ENCODE data around the gene EXOC3L4. TPM values are rescaled to one million over a fixed set of nuclear protein-coding genes. Genes with fewer than 3 reads are reported as not detected.

Gene EXOC3L4
- total RNA-seq, 1 donor from 2014 or later = 81.5 TPM

DNA sequence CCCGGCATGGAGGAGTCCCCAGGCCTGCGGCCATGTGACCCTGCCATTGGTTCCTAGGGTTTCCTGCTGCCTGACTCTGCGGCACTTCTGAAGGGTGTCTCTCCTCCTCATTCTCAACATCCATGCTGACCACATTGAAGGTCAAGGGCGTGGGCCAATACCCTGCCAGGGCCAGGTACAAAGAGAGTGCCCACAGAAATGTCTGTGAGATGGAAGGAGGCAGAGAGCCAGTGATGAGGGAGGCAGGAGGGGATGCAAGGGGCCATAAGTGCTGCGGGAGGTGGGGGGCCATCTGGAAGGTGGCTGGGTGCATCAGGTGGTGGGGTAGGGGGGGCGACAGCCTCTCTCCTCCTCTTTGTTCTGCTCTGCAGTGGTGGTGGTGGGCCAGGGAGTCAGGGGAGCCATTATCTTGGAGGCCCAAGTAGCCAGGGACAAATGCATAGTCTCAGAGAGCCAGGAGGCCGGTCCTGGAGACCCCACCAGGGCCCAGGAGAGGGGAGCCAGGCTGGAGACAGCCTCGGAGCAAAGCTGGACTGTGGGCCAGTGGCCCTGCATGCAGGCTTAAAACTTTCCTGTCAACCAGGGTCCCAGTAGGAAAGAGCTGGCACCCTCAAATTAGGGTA, 24.2 kb upstream of the EXOC3L4 start:
- DNase-seq (ENCODE audit: low spot score) (no peak), ATAC-seq (no peak)

DNA sequence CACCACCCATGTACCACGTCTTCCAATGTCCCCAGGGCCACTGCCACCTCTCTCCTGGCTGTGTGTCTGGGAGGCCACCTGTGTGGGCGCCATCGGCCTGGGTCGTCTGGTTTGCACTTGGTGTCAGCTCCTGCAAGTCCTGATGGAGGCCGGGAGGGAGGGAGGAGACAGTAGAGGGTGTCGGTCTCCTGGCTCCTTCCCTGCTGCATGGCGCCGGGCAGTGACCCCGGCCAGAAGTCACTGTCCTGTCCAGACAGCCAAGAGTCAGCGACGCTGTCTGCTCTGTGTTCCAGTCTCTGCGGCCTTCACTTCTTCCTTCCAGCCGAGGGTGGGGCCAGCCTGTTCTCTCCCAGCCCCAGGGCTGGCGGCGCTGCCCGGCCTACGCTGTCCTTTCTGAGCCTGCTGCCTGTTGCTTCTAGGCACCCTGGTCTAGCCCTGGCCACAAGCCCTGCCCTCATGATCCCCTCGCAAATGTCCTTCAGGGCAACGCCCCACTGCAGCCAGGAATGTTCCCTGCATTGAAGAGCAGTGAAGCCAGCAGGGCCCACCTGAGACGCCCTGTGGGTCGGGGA, 23.5 kb upstream of the EXOC3L4 start:
- ATAC-seq = peak; percentile 5
- DNase-seq (ENCODE audit: low spot score) = no peak

DNA sequence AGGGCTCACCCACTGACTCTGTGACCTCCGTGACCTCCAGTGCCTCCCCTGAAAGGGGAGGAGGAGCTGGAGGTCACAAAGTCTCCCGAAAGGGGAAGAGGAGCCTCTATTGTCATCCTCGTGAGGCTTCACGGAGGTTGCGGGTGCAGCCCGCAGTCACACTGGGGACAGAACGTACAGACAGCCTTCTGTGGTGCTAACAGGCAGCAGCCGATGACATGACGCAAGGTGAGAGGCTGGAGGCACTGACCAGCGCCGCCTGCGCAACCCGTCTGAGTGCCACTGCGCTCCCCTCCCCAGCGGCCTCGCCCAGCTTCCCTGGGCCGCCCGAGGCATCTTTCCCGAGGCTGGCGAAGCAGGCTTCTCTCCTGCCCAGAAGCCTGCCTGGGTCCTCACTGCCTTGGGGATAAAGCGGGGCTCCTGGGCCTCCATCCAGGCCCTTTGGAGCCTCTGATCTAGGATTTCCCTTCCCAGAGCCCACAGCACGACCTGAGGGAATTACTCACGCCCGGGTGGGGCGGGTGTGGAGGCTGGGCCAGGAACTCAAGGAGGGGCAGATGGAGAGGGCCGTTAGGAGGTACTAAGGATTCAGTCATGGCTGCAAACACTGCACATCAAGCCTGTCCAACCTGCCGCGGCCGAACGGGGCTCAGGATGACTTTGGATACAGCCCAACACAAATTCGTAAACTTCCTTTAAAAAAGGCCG, 22.8 kb upstream of the EXOC3L4 start:
- ATAC-seq = no peak
- no peak for DNase-seq (ENCODE audit: low spot score)

DNA sequence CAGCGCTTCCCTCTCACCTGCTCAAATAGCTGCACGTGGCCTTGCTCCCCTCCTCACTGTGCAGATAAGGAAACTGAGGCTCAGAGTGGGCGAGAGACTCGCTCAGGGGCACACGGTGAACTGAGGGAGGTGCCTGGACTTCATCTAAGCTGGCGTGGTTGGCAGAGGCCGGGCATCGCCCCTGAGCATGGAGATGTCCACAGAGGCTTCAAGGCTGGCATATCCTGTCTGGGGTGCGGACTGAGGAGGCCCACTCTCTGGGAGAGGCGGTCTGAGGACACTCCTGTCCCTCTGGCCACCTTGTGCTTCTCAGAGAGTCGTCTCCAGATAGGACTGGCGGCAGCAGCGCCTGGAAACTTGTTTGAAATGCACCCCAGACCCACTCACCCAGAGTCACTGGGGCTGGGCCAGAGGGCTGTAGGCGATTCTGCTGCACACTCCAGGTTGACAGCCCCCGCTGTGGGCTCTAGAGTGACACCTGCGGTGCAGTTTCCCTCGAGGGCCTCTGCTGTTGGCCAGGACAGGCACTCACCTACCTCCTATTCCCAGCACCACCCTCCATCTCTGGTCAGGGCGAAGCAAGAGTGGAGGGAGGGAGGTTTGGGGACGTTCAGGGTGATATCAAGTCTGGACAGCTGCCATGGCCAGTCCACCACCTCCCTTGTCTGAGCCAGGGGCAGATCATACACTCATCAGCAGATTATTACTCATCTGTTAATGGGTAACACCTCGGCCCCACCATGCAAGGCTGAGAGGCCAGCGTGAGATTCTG, 21.7 kb upstream of the EXOC3L4 start:
- no peak for DNase-seq (ENCODE audit: low spot score)
- ATAC-seq = no peak

DNA sequence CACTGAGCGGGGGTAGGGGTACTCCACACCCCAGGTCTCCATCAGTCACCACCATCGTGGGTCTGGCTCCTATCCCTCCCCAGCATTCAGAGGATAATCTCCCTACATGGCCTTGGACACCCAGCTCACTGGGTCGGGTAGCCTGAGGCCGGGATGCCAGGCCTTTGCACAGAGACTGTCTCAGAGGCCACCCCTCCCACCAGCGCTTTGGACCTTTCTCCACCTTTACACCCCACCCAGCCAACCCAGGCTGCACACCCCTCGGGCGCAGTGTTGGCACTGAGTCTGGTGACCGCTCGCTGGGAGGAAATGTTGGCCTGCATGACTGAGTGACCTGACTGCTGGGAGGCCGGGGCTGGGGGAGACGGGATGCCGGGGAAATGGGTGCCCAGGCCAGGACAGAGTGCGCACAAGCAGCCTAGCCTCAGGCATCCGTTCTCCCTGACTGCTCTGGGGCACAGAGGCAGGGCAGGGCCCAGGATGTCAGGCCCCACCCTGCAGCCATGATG, 21.1 kb upstream of the EXOC3L4 start:
- DNase-seq (ENCODE audit: low spot score) (peak; percentile 46), ATAC-seq (no peak)

DNA sequence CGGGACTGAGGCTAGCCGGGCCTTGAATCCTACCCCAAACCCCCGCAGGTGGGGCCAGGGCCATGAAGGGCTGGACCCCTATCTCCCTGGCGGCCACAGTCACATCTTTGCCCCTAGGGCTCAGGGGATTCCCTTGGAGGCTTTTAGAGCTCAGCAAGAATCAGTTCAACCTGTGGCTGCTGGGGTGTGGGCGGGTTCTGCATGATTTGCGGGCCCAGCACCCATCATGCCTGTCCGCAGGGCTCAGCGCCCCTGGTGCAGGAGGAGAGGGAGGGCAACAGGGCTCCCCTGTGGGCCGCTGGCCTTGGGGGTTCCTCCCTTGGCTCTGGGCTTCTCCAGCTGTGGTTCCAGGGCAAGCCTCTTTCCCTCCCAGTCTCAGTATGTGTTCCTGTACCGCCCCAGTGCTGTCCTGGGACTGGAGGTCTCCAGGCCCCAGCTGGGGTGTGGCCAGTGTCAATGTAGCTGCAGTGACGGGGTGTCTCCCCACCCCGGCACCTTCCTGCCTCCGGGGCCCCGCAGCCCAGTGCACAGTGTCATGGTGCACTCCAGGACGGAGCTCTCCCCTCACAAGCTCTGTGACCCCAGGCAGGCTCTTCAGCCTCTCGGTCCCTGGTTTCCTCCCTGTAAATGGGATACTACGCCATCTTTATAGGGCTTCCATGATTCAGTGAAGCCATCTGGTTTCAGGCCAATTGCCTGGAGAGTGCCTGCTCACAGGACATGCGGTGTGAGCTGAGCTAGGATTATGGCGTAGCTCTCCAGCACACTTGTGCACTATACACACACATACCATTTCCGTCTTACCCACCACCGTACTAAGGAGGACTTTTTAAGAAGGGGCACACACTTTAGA, 20.4 kb upstream of the EXOC3L4 start:
- ATAC-seq = no peak
- peak; percentile 43 for DNase-seq (ENCODE audit: low spot score)

DNA sequence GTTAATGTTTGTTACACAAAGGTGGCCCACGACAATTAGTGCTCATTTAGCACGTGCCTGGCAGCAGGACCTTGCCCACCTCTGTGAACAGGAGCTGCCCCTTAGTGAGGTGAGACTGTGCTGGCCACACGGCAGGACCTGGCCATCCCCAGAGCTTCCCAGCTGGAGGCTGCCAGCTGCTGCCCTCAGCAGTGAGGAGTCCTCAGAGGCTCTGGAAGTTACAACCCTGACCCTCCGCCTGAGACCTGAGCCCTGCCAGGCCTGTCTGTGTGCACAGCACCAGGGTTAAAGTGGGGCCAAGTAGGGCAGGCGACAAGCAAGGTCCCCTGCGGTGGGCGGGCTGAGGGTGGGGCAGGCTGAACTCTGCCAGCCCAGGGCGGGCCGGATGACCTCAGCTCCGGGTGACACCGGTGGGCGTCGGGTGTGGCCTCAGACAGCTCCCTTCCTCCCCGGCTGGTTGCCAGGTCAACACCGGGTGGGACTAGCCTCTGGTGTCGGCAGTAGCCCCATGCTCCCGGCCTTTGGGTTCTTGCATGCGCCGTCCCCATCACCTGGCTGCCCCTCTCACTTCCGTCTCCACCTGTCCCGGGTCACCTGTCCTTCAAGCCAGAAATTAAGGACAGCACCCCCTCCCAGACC, 19.7 kb upstream of the EXOC3L4 start:
- DNase-seq (ENCODE audit: low spot score) (peak; percentile 69), ATAC-seq (peak; percentile 29)

DNA sequence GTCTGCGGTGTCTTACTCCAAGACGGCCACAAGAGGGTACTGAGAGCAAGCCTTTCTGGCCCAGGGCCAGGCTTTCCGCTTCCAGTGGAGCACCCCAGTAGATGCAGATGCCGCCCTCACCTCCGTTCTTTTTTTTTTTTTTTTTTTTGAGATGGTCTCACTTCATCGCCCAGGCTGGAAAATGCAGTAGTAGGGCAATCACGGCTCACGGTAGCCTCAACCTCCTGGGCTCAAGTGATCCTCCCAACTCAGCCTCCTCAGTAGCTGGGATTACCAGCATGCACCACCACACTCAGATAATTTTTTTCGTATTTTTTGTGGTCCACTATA, 16.1 kb upstream of the EXOC3L4 start:
- peak; percentile 63 for ATAC-seq

DNA sequence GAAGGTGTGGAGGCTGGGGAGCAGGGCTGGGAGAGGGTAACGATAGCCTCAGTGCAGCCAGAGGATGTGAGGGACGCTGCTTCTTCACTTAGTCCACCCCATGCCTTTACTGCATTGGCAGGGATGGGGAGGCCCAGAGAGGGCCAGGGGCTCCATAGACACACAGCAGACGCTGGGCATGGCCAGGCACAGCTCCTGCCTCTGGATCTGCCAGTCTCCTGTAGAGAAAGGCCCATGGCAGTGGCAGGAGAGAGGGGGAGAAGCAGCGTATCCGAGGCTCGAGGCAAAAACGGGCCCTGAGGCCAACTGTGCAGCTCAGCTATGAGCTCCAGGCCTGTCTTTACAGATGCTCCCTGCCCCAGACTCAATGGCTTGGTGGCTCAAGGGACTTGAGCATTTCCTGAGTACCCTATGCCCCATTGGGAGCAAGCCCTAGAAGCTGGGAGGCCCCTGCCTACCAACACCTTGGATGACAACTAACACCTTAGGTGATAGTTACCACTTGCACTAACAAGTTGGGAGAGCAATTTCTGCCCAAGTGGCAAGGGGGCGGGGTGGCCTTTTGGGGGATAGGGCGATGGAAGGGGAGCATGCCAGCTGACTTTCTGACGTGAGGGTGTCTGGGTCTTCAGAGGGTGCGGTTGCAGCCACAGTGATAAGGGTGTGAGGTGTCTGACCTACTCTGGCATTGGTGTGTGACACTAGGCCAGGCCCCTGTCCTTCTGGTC, 15.5 kb upstream of the EXOC3L4 start:
- DNase-seq (ENCODE audit: low spot score) = no peak
- ATAC-seq = no peak

More for the DNA sequence above, 16.1 kb upstream of the EXOC3L4 start:
- peak; percentile 80 for DNase-seq (ENCODE audit: low spot score)

DNA sequence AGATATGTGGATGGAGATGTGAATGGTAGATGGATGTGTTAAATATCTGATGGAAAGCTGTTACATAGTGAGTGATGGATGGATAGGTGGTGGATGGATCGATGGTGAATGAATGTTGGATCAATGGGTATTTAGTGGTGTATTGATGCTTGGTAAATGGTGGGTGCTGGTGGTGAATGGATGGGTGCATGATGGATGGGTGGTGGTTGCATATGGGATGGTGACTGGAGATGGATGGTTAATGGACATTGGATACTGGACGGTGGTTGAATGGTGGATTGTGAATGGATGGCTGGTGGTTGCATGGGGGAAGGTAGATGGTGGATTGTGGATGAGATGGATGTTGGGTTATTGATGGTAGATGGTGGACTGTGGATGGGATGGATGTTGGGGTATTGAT, 12.6 kb upstream of the EXOC3L4 start:
- DNase-seq (ENCODE audit: low spot score) (no peak), ATAC-seq (no peak)

DNA sequence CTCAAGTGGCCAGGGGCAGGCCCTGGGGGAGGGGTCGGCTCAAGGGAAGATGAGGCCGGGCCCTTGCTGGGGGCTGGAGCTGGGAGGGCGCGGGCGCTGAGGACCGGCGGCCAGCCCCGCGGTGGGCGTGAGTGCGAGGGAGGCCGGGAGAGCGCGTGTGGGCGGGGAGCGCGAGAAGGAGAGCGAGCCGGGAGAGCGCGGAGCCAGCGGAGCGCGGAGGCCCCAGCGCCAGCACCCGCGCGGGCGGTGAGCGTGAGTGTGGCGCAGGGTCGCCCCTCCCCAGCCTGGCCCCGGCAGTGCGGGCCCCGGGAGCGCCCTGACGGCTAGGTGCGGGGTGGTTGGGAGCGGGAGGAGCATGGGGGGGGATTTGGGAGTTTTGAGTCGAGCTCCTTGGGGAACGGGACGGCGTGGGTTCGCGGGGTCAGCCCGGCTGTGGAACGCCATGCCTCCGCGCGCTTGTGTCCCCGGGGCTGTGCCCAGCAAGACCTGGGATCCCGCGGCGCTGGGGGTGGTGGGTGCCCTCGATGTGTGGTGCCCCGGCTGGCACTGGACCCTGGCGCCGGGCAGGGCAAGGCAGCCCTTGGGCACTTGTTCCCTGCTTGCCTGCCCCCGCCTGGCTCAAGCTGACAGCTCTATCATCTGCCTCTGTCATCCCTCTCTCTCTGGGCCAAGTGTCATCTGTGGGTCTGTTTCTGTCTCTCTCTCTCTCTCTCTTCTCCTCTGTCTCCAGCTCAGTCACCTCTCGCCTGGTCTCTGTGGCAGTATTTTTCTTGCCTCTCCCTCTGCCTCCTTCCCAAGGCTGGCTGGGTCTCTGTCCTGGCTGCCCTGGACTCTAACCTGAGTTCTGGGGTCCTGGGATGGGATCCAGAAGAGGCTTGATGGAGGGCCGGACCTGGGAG, 10.3 kb upstream of the EXOC3L4 start, which contains the start of gene LBHD2:
LBHD2 (plus strand) TSS at position 190 of the 899 bp plus-strand sequence. CDS start 1,803 bp downstream, outside the sequence.
- ATAC-seq (peak; percentile 56), DNase-seq (ENCODE audit: low spot score) (no peak)

DNA sequence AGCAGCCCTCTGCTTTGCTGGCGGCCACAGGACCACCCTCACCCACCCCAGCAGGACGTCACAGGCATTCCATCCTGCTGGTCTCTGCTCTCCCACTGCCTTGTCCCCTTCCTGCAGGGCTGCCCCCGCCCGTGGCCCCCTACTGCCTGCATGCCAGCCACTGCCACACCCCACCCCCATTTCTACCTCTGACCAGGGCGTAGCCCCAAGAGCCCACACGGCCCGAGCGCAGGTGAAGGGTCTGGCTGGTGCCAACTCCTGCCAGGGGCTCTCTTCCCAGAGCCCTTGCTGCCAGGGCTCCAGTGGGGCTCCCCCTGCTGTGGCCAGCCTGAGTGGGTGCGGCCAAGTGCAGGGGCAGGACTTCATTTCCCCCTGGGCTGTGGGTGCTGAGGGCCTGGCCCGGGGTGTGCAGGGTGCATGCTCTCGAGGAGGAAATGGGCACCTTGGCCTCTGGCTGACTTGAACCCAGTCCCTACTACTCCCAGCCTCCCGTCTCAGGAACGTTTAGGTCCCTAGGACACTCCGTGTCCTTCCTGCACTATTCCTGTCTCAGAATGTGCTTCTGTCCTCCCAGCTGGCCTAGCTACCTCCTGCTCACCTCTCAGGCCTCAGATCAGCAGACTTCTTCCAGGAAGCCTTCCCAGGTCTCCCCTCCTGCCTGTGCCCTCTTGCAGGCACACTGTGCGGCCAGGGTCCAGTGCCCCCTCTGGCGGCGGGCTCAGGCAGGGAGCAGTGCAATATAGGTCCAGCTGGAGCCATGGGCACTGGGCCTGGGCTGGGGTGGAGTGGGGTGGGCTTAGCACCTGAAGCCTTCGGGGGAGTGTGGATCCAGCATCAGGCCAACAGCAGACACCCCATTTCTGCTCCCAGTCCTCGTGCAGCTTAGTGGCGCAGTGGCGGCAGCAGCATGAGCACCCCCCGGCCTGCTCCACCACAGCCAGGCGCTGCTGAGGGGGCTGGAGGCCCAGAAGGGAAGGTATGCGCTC, 9.1 kb upstream of the EXOC3L4 start:
- ATAC-seq (peak; percentile 17), DNase-seq (ENCODE audit: low spot score) (no peak)

DNA sequence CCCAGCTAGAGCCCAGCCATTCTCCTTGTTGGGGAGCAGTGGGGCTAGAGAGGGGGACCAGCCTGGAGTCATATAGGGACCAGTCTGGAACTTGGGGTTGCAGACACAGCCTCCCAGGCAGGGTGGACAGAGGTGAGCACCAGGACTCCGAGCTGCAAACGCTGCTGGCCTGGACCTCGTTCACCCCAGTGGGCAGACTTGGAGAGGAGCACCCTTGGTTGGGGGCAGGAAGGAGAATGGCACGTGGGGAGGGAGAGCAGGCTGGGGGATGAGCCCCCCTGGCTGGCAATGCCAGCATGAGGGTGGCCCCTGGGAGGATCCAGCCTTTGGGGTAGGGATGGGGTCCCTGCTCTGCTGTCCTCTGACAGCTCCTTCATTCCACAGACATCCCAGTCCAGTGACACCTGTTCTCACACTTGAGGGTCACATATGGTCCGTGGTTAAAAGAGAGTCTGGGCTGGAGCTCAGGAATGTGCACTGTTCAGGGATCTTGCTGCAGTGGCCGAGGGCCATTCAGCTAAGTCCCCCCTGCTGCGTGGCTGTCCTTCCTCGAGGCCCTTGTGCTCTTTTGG, 7.7 kb upstream of the EXOC3L4 start:
- no peak for DNase-seq (ENCODE audit: low spot score)
- ATAC-seq = no peak

DNA sequence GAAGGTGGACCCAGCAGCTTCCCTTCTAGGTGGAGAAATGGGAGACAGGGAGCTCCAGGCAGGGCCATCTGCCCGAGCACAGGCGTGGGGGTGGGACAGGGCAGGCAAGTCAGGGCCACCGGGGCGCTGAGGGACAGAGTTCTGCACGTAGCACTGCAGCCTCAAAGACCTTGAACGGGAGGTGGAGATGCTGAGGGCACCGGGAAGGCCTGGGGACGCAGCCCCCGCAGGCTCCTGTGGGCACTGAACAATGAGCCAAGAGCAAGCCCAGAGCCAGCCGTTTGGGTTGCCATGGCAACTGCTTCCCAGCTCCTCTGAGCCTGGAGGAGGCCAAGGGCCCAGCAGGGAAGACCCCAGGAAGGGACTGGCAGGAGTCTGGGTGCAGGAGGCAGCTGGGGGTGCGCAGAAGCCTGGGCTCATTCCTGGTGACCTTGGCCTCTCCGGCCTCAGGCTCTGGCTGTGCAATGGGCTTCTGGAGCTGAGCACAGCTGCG, 7.1 kb upstream of the EXOC3L4 start:
- DNase-seq (ENCODE audit: low spot score) (no peak), ATAC-seq (no peak)

DNA sequence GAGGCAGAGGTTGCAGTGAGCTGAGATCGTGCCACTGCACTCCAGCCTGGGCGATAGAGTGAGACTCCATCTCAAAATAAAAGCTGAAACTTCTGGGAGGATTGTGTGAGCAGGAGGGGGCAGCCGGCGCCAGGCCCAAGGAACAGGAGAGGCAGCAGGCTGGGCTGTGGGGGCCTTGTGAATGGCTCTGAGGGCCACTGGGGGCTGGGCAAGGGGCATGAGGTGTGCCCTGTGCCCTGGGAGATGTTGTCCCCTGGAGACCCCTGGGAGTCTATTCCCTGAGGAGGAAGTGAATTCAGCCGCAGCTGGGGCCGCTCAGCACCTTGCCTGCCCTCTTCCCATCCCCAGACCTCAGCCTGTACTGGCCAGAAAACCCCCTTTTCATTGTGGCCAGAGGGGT, 5.6 kb upstream of the EXOC3L4 start:
- ATAC-seq (no peak), DNase-seq (ENCODE audit: low spot score) (no peak)

All from left lobe of liver (tissue), 2 donors.